ENCODE results near the gene YWHAH.

Gene YWHAH

GRCh38 chr22:31983911-31984656 is 39.7 kb downstream of the YWHAH start:
- TF ChIP-seq GABPA (IDR thresholded peaks at IDR 0.05; ENCODE audit: low read depth) (no peak), SPI1 (IDR thresholded peaks at IDR 0.05; ENCODE audit: borderline replicate concordance, low read depth) (no peak), REST (IDR thresholded peaks at IDR 0.05; ENCODE audit: insufficient replicate concordance, low read depth) (no peak), POLR2AphosphoS5 (IDR thresholded peaks at IDR 0.05; ENCODE audit: low read depth) (no peak), CTCF (IDR thresholded peaks at IDR 0.05; ENCODE audit: insufficient read depth, low read length) (no peak)
- Histone ChIP-seq H3K4me3 (replicated peaks; ENCODE audit: insufficient read depth, low read length) (no peak overlapping the region), H3K27me3 (ENCODE audit: insufficient read depth, poor library complexity, severe bottlenecking) (no peaks in the 10 kb centered on the region), H3K27ac (replicated peaks) (no peak overlapping the region)
- no peak for DNase-seq (ENCODE audit: low read depth in 1 of 2, low spot score in 1 of 2)

GRCh38 chr22:31987218-31987617 is 42.9 kb downstream of the YWHAH start:
- Histone ChIP-seq H3K4me3 (replicated peaks; ENCODE audit: insufficient read depth, low read length) (no peak overlapping the region), H3K27me3 (ENCODE audit: insufficient read depth, poor library complexity, severe bottlenecking) (no peaks in the 10 kb centered on the region), H3K27ac (replicated peaks) (no peak overlapping the region)
- DNase-seq (ENCODE audit: low read depth in 1 of 2, low spot score in 1 of 2) = no peak
- TF ChIP-seq REST (IDR thresholded peaks at IDR 0.05; ENCODE audit: insufficient replicate concordance, low read depth) = no peak
- TF ChIP-seq CTCF (IDR thresholded peaks at IDR 0.05; ENCODE audit: insufficient read depth, low read length) = no peak
- no peak for TF ChIP-seq POLR2AphosphoS5 (IDR thresholded peaks at IDR 0.05; ENCODE audit: low read depth)
- no peak for TF ChIP-seq SPI1 (IDR thresholded peaks at IDR 0.05; ENCODE audit: borderline replicate concordance, low read depth)
- no peak for TF ChIP-seq GABPA (IDR thresholded peaks at IDR 0.05; ENCODE audit: low read depth)

- TF ChIP-seq GABPA (IDR thresholded peaks at IDR 0.05; ENCODE audit: low read depth) = no peak
- TF ChIP-seq SPI1 (IDR thresholded peaks at IDR 0.05; ENCODE audit: borderline replicate concordance, low read depth) = no peak
- no peak for TF ChIP-seq REST (IDR thresholded peaks at IDR 0.05; ENCODE audit: insufficient replicate concordance, low read depth)
- TF ChIP-seq POLR2AphosphoS5 (IDR thresholded peaks at IDR 0.05; ENCODE audit: low read depth) = no peak
- TF ChIP-seq CTCF (IDR thresholded peaks at IDR 0.05; ENCODE audit: insufficient read depth, low read length) = no peak
- no peak for DNase-seq (ENCODE audit: low read depth in 1 of 2, low spot score in 1 of 2)
- H3K27ac ChIP-seq (replicated peaks) = no peak overlapping the region
- H3K4me3 ChIP-seq (replicated peaks; ENCODE audit: insufficient read depth, low read length) = no peak overlapping the region
- no peaks in the 10 kb centered on the region for H3K27me3 ChIP-seq (ENCODE audit: insufficient read depth, poor library complexity, severe bottlenecking)
Measured at GRCh38 chr22:31991102-31991839, 46.9 kb downstream of the YWHAH start.

Measured in HL-60 (cell line).